HG02571 (cell line): ENCODE data around the gene SYAP1.
A peak's percentile ranks its signal among the peaks of the same experiment; 100 is the strongest.
"Not testable (repeated sequence)": the region's sequence is repeated elsewhere in the genome, so short reads cannot be mapped to it uniquely, and the experiment has no call there.

ENCODE experiments used
- ATAC-seq: cut with Tn5 transposase; IDR thresholded peaks from one replicate; pipeline ENCODE4 v1.9.1; 2021; ENCODE audit warnings: mild to moderate bottlenecking, moderate library complexity; ENCODE audit not compliant: unreplicated experiment

The SYAP1 gene

DNA sequence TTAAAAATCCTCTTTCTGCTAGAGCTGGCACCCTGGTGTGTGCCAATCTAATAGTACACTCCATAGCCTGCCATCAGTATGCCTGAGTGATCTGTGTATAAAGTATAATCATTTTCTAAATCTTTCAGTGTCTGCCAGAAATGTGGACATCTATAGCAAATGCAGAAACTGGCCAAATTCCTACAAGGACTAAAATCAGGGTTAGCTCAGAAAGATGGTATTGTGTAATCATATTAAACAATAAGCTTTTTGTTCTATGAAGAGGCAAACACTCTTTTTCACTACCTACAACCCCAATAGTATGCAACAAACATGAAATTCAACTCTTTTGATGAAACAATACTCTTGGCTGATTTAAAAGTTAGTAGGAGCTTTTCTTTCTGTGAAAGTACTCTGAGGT lies 59.1 kb downstream of the SYAP1 start:
- no peak for ATAC-seq

DNA sequence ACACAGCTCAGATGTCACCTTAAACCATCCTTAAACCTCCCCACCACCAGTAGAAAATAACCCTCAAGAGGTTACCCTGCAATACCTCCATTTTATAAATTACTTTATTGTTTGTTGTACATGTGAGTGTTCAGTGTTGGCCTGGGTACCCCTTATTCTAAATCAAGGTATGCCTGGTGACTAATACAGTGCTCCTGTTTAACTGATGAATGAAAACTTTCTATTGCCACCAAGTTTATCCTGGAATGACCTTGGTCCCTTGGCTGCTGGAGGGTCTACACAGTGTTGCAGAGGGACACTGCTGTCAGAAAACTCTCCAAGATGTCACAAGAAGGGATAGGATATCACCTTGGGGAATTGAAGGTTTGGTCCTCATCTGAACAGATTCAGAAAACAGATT lies 59.6 kb downstream of the SYAP1 start:
- ATAC-seq, result no peak

DNA sequence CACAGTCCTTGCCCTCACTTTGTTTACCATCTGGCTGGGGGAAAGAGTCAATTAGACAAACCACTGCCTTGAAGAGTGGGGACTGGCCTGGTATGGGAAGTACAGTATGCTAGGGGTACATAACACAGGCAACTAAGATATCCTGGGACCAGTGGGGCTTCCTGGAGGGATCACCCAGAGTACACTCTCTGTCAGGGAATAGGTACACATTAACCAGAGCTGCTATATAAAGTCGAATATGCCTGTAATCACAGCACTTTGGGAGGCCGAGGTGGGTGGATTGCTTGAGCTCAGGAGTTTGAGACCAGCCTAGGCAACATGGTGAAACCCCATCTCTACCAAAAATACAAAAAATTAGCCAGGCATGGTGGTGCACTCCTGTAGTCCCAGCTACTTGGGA lies 60.4 kb downstream of the SYAP1 start:
- not testable (repeated sequence) for ATAC-seq

GRCh38 chrX:16783452-16783851 lies 64.0 kb downstream of the SYAP1 start:
- ATAC-seq, result no peak

- ATAC-seq, result not testable (repeated sequence)
Measured at GRCh38 chrX:16784440-16784839, 65.0 kb downstream of the SYAP1 start.

DNA sequence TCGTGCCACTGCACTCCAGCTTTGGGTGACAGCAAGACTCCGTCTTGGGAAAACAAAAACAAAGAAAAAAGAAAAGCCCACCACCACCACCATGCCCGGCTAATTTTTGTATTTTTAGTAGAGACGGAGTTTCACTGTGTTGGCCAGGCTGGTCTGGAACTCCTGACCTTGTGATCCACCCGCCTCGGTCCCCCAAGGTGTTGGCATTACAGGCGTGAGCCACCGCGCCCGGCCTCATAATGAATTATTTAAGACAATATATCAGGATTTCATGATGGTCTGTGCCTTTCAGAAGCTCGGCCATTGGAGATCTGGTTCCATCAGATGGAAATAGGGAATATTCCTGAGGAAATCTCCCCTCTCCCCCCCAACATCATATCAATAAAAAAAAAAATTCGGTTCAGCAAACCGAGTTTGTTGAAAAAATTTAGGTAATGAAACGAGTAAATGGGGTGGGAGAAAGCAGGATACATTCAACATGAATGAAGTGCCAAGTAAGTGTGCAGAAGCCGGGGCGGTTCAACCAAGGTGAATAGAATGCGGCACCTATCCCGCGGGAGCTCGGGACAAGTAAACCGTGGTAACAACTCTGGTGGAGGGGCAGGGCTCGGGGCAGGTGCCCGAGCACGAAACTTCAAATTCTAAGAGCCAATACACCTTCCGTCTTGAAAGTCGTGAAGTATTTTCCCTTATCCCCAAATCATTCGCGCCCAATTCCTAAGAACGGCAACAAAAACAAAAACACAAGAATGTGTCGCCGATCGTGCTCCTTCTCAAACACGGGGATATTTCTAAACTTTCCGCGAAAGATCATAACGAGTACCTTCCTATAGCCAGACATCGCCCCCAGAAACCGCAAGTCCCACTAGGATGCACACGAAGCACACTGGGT lies 66.1 kb downstream of the SYAP1 start:
- no peak for ATAC-seq

DNA sequence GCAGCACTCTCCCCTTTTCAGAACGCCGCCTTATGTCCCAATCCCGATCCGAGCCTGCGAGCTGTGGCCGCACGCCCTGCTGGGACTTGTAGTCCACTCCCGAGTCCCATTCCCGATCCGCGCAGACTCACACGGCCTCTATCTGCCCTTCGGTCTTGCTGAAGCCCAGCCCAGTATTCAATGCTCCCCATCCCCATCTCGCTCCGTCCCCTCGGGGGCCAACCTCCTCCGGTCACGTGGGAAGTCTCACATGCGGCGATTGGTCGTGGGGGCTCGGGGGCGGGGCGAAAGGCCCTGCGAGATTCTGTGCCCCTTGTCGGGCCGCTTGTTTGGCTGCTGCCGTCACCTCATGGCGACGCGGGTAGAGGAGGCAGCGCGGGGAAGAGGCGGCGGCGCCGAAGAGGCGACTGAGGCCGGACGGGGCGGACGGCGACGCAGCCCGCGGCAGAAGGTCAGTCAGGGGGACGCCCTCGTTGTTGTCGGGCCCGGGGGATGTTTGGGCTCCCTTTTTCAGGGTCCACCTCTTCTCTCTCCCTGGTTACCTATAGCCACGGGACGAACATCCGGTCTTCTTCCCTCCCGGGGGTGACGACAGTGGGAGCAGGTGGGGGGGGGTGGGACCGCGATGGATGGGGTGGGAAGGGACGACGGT lies 66.9 kb downstream of the SYAP1 start, which contains the start of gene TXLNG:
TSS of gene TXLNG (plus strand) at position 328 of the 652 bp plus-strand sequence. CDS start at position 350, 22 bp downstream.
- peak; percentile 99 for ATAC-seq

GRCh38 chrX:16786791-16787735 lies 67.7 kb downstream of the SYAP1 start:
- no peak for ATAC-seq

- no peak for ATAC-seq
Measured at GRCh38 chrX:16788477-16788876, 69.1 kb downstream of the SYAP1 start.

DNA sequence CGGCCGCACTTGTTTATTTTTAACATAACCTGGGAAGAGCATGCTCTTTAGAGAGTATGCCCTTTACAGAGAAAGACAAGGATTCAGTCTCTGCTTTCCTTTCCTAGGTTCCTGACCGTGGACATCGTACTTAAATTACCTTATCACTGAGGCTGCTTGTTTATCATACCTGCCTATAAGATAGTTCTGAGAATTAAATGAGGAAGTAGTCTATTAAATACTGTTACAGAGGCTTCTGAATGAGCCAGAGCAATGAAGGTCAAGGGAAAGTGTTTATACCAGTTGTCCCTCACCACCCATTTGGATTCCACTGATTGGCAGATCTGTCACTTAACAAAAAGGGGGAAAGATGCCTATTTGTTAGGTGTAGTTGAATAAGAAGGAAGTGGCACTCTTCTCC lies 76.9 kb downstream of the SYAP1 start:
- ATAC-seq, result no peak

DNA sequence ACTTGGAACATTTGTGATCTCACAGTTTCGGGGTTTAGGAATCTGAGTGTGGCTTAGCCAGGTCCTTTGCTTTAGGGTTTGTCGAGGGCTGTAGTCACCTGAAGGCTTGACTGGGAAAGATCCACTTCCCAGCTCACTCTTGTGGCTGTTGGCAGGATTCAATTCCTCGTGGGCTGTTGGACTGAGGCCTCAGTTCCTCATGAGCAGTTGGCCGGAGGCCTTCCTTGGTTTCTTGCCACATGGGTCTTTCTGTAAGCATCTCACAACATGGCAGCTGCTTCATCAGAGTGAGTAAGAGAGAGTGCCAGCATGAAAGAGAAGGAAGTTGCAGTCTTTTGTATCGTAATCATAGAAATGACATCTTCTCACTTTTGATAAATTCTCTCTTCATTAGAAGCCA lies 77.9 kb downstream of the SYAP1 start:
- no peak for ATAC-seq

DNA sequence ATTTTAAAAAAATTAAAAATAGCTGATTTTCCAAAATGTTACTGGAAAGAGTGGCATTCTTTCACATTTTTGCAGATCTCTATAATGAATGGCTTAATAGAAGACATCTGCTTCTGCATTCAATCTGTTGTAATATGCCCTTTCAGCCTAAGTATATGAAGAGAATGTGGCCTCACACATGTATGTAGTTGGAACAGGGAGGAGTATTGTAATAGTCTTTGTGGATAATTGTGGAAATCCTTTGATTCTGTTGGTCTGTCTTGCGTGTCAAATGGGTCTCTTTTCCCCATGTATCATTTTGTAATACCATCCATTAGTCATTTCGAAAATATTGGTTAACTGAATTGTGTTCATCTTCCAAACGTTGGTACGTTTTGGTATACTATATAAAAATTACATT lies 78.4 kb downstream of the SYAP1 start:
- no peak for ATAC-seq

GRCh38 chrX:16804923-16805464 lies 85.6 kb downstream of the SYAP1 start:
- no peak for ATAC-seq

- no peak for ATAC-seq
Measured at GRCh38 chrX:16807548-16807947, 88.1 kb downstream of the SYAP1 start.

- no peak for ATAC-seq
Measured at GRCh38 chrX:16807976-16808542, 88.6 kb downstream of the SYAP1 start.

- ATAC-seq, result no peak
Measured at GRCh38 chrX:16814597-16814996, 95.2 kb downstream of the SYAP1 start.
